Neural progenitor cell (in vitro differentiated cells): Measurements from ENCODE around the gene CDC25B. TPM values are rescaled to one million over a fixed set of nuclear protein-coding genes. Genes with fewer than 3 reads are reported as not detected.

Experiments
- DNase-seq: peaks from one replicate; pipeline ENCODE4 v3.0.0-alpha.2; 2016; ENCODE audit warnings: low spot score
- H2AFZ ChIP-seq: fragments of 200-600 bp; sonication (generic); replicated peaks from 2 replicates; pipeline ENCODE4 v1.6.1; 2016; ENCODE audit warnings: antibody characterized with exemption
- H3F3A ChIP-seq: fragments of 200-600 bp; sonication (generic); 2 replicates; pipeline ENCODE4 v1.6.1; 2016; ENCODE audit warnings: antibody characterized with exemption, low read depth
- H3K27ac ChIP-seq: fragments of 200-600 bp; sonication (generic); 2 replicates; pipeline ENCODE4 v1.5.1; 2016; ENCODE audit warnings: mild to moderate bottlenecking
- H3K27me3 ChIP-seq: fragments of 200-600 bp; sonication (generic); 2 replicates; pipeline ENCODE4 v1.6.1; 2016; ENCODE audit warnings: mild to moderate bottlenecking, moderate library complexity
- H3K36me3 ChIP-seq: fragments of 200-600 bp; sonication (generic); 2 replicates; pipeline ENCODE4 v1.5.1; 2016
- H3K4me1 ChIP-seq: fragments of 200-600 bp; sonication (generic); 2 replicates; pipeline ENCODE4 v1.6.1; 2016; ENCODE audit warnings: mixed run types
- H3K4me2 ChIP-seq: fragments of 200-600 bp; sonication (generic); 2 replicates; pipeline ENCODE4 v1.6.1; 2016
- H3K4me3 ChIP-seq: fragments of 200-600 bp; sonication (generic); 2 replicates; pipeline ENCODE4 v1.5.1; 2016
- H3K79me2 ChIP-seq: fragments of 200-600 bp; sonication (generic); 2 replicates; pipeline ENCODE4 v1.6.1; 2016; ENCODE audit warnings: low read depth
- H3K9ac ChIP-seq: fragments of 200-600 bp; sonication (generic); 2 replicates; pipeline ENCODE4 v1.6.1; 2016
- H3K9me3 ChIP-seq: fragments of 200-600 bp; sonication (generic); 2 replicates; pipeline ENCODE4 v1.5.1; 2016; ENCODE audit warnings: low read depth
- H4K20me1 ChIP-seq: fragments of 200-600 bp; sonication (generic); 2 replicates; pipeline ENCODE4 v1.6.1; 2016; ENCODE audit warnings: low read depth
- H3K27ac Mint-ChIP-seq: 3 replicates; pipeline ENCODE4 v1.8.0; 2021; ENCODE audit warnings: mixed read lengths
- H3K27me3 Mint-ChIP-seq: 2 replicates; pipeline ENCODE4 v1.8.0; 2022; ENCODE audit warnings: low read depth, mild to moderate bottlenecking, inconsistent platforms, moderate library complexity, mixed read lengths; ENCODE audit not compliant: insufficient read depth
- H3K36me3 Mint-ChIP-seq: 3 replicates; pipeline ENCODE4 v1.8.0; 2021; ENCODE audit warnings: mixed read lengths
- H3K4me1 Mint-ChIP-seq: 3 replicates; pipeline ENCODE4 v1.8.0; 2021; ENCODE audit warnings: mixed read lengths
- H3K4me3 Mint-ChIP-seq: 3 replicates; pipeline ENCODE4 v1.8.0; 2021; ENCODE audit warnings: mild to moderate bottlenecking, moderate library complexity, mixed read lengths
- H3K9me3 Mint-ChIP-seq: 3 replicates; pipeline ENCODE4 v1.8.0; 2020; ENCODE audit warnings: mixed read lengths
- EZH2 ChIP-seq: fragments of 200-600 bp; sonication (generic); IDR thresholded peaks from 2 replicates; pipeline ENCODE4 v1.6.1; 2017; ENCODE audit warnings: antibody characterized with exemption, mild to moderate bottlenecking, moderate library complexity
- EZH2phosphoT487 ChIP-seq: fragments of 200-600 bp; sonication (generic); IDR thresholded peaks from 2 replicates; pipeline ENCODE4 v1.6.1; 2017; ENCODE audit warnings: antibody characterized with exemption
- total RNA-seq: library from RNA; depleted of rRNA; stranded (reverse); fragments of >200 nt; gene quantifications from 2 replicates; pipeline ENCODE4 v1.2.3, GENCODE V29; 2015; ENCODE audit warnings: low replicate concordance
- TF ChIP-seq, protein P1 (sequence below): fragments of 200-600 bp; sonication (generic); IDR thresholded peaks from 2 replicates; pipeline ENCODE4 v1.5.1; 2017; ENCODE audit warnings: antibody characterized with exemption, mild to moderate bottlenecking

The CDC25B gene
- total RNA-seq, 1 donor from 2014 or later, result 9.3 TPM

GRCh38 chr20:3798373-3798768, 2.3 kb downstream of the CDC25B start:
- H3K9me3 Mint-ChIP-seq, result no peaks in the 10 kb centered on the region
- Histone ChIP-seq H3K4me3 (no peak overlapping the region), H4K20me1 (peaks cover 9% of the 10 kb centered on the region), H3K4me2 (no peak overlapping the region), H3F3A (peaks cover 30% of the 10 kb centered on the region), H3K4me1 (peaks cover 28% of the 10 kb centered on the region), H3K27me3 (peaks cover 22% of the 10 kb centered on the region), H3K79me2 (no peaks in the 10 kb centered on the region), H3K36me3 (no peaks in the 10 kb centered on the region), H2AFZ (no peak overlapping the region), H3K9me3 (no peaks in the 10 kb centered on the region), H3K27ac (no peak overlapping the region), H3K9ac (no peak overlapping the region)
- TF ChIP-seq EZH2 (no peak), EZH2phosphoT487 (no peak)
- TF ChIP-seq, protein P1, sequence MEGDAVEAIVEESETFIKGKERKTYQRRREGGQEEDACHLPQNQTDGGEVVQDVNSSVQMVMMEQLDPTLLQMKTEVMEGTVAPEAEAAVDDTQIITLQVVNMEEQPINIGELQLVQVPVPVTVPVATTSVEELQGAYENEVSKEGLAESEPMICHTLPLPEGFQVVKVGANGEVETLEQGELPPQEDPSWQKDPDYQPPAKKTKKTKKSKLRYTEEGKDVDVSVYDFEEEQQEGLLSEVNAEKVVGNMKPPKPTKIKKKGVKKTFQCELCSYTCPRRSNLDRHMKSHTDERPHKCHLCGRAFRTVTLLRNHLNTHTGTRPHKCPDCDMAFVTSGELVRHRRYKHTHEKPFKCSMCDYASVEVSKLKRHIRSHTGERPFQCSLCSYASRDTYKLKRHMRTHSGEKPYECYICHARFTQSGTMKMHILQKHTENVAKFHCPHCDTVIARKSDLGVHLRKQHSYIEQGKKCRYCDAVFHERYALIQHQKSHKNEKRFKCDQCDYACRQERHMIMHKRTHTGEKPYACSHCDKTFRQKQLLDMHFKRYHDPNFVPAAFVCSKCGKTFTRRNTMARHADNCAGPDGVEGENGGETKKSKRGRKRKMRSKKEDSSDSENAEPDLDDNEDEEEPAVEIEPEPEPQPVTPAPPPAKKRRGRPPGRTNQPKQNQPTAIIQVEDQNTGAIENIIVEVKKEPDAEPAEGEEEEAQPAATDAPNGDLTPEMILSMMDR, result no peak
- peak overlapping the region; percentile 92 for H3K4me3 Mint-ChIP-seq
- H3K27me3 Mint-ChIP-seq, result peaks cover 17% of the 10 kb centered on the region
- no peak for DNase-seq
- H3K4me1 Mint-ChIP-seq, result peaks cover 58% of the 10 kb centered on the region
- H3K27ac Mint-ChIP-seq, result peak overlapping the region; percentile 79
- peaks cover 20% of the 10 kb centered on the region for H3K36me3 Mint-ChIP-seq

GRCh38 chr20:3798908-3799248, 2.8 kb downstream of the CDC25B start:
- Mint-ChIP-seq H3K36me3 (peaks cover 25% of the 10 kb centered on the region), H3K4me3 (peak overlapping the region; percentile 92), H3K4me1 (peaks cover 58% of the 10 kb centered on the region), H3K27me3 (peaks cover 19% of the 10 kb centered on the region), H3K27ac (peak overlapping the region; percentile 79), H3K9me3 (no peaks in the 10 kb centered on the region)
- Histone ChIP-seq H3K9me3 (no peaks in the 10 kb centered on the region), H3K9ac (no peak overlapping the region), H2AFZ (no peak overlapping the region), H3K4me1 (peaks cover 28% of the 10 kb centered on the region), H3K4me3 (no peak overlapping the region), H3K27me3 (peaks cover 22% of the 10 kb centered on the region), H3K79me2 (no peaks in the 10 kb centered on the region), H3F3A (peaks cover 30% of the 10 kb centered on the region), H4K20me1 (peaks cover 9% of the 10 kb centered on the region), H3K27ac (no peak overlapping the region), H3K36me3 (no peaks in the 10 kb centered on the region), H3K4me2 (peak overlapping the region; percentile 44)
- DNase-seq, result no peak
- TF ChIP-seq, protein P1, result no peak
- no peak for TF ChIP-seq EZH2phosphoT487
- no peak for TF ChIP-seq EZH2

DNA sequence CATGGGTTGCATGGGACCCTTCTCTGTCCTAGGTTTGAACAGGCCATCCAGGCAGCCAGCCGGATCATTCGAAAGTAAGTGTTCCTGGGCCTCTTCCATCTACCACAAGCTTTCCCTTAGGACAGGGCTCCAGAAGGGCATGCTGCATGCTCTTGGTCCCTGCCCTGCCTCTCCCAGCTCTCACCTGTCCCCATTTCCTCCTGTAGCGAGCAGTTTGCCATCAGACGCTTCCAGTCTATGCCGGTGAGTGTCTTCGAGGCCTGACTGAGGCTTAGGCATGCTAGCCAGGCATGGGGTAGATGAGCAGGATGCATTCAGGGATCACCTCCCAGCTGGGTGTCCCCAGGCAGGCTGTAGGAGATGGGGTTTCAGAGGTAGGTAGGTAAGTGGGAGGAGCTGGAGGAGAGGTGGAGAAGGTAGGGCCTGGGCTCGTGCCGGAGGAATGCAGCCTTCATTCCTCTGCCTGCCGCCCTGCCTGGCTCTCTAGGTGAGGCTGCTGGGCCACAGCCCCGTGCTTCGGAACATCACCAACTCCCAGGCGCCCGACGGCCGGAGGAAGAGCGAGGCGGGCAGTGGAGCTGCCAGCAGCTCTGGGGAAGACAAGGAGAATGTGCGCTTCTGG, 4.3 kb downstream of the CDC25B start:
- DNase-seq, result no peak
- no peak overlapping the region for H3K9ac ChIP-seq
- H4K20me1 ChIP-seq, result peaks cover 9% of the 10 kb centered on the region
- H2AFZ ChIP-seq, result no peak overlapping the region
- peaks cover 11% of the 10 kb centered on the region for H3K27me3 ChIP-seq
- H3K27me3 Mint-ChIP-seq, result peaks cover 14% of the 10 kb centered on the region
- peaks cover 30% of the 10 kb centered on the region for H3F3A ChIP-seq
- H3K79me2 ChIP-seq, result no peaks in the 10 kb centered on the region
- H3K4me1 ChIP-seq, result peaks cover 28% of the 10 kb centered on the region
- H3K4me3 ChIP-seq, result no peak overlapping the region
- H3K4me3 Mint-ChIP-seq, result peak overlapping the region; percentile 80
- no peaks in the 10 kb centered on the region for H3K9me3 Mint-ChIP-seq
- H3K9me3 ChIP-seq, result no peaks in the 10 kb centered on the region
- H3K4me2 ChIP-seq, result peak overlapping the region; percentile 81
- no peak overlapping the region for H3K27ac ChIP-seq
- TF ChIP-seq EZH2 (no peak), EZH2phosphoT487 (no peak)
- TF ChIP-seq, protein P1, result no peak
- H3K36me3 ChIP-seq, result no peaks in the 10 kb centered on the region
- peaks cover 36% of the 10 kb centered on the region for H3K36me3 Mint-ChIP-seq
- peaks cover 57% of the 10 kb centered on the region for H3K4me1 Mint-ChIP-seq
- peak overlapping the region; percentile 94 for H3K27ac Mint-ChIP-seq
